Activated naive CD8-positive, alpha-beta T cell (primary cell): ENCODE data around the gene KCNJ14.

ENCODE experiments used
- H3K27ac Mint-ChIP-seq: one replicate; pipeline ENCODE4 v1.8.0; 2021; ENCODE audit warnings: mixed read lengths
- H3K27me3 Mint-ChIP-seq: one replicate; pipeline ENCODE4 v1.8.0; 2021; ENCODE audit warnings: mixed read lengths
- H3K36me3 Mint-ChIP-seq: one replicate; pipeline ENCODE4 v1.8.0; 2021; ENCODE audit warnings: mixed read lengths
- H3K4me1 Mint-ChIP-seq: one replicate; pipeline ENCODE4 v1.8.0; 2021; ENCODE audit warnings: low read depth, mixed read lengths
- H3K4me3 Mint-ChIP-seq: one replicate; pipeline ENCODE4 v1.8.0; 2021; ENCODE audit warnings: mild to moderate bottlenecking, mixed read lengths
- H3K9me3 Mint-ChIP-seq: one replicate; pipeline ENCODE4 v1.8.0; 2021; ENCODE audit warnings: low read depth, mixed read lengths

The KCNJ14 gene

DNA sequence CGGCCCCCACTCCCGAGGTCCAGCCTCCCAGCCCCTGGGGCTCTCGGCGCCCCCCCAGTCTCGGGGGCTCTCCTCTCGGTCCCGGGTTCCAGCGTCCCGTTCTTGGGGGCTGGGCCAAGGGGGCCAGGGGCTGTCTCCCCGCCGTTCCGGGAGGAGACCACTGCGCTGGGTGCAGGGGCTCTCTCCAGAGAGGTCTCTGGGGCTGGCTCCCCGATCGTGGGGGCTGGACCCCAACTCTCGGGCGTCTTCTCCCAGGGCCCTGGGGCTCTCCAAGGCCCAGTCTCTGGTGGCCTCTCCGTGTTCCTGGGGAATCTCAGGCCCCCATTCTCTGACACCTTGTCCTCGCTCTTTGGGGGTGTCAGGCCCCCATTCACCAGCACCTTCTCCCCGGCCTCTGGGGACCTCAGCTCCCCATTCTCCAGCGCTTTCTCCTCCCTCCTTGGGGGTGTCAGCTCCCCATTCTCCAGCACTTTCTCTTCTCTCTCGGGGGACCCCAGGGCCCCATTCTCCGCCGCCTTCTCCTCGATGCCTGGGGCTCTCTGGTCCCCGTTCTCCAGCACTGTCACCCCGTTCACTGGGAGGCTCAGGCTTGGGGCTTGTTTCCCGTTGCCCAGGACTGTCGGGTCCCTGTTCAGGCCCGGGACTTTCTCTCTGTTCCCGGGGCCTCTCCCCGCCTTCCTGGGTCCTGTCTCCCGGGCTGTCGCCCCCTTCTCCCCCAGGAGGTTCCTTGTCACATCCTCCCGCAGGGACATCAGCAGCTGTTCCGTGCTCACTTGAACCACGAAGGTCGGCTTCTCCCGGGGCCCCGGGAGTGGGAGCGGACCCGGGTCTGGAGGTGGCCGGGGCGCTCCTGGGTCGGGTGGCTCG lies 42.6 kb downstream of the KCNJ14 start:
- no peak overlapping the region for H3K4me3 Mint-ChIP-seq
- no peaks in the 10 kb centered on the region for H3K36me3 Mint-ChIP-seq
- peaks cover 20% of the 10 kb centered on the region for H3K4me1 Mint-ChIP-seq
- H3K9me3 Mint-ChIP-seq: no peaks in the 10 kb centered on the region
- H3K27ac Mint-ChIP-seq: no peak overlapping the region
- H3K27me3 Mint-ChIP-seq: peaks cover 2% of the 10 kb centered on the region

DNA sequence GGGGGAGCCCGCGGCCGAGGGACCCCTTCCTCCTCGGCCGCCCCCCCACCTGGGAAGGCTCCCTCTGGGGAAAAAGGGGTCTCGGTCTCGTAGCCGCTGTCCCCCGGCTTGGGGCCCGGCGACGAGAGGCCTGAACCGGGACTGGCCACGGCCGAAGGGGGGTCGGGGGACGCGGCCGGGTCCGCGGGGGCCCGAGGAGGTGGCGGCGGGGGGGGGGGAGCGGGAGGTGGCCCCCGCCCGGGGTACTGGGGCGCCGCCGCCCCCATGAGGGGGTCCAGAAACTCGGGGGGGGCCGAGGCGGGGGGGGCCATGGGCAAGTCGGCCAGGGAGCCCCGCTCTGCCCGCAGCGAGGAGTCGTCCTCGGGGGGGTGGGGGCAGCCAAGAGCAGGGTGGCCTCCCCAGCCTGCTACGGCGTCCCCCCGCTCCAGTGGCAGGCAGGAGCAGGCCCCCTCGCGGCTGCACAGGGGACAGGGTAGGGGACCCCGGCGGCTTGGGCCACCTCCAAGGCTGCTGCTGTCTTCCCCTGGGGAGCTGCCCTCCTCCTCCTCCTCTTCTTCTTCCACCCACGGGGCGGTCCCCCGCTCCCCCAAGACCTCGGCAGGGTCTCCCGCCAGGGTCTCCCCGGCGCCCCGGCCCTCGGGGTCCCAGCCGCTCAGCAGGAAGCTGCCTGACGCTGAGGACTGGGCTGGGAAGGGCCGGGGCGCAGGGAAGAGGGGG lies 43.4 kb downstream of the KCNJ14 start:
- no peaks in the 10 kb centered on the region for H3K36me3 Mint-ChIP-seq
- H3K4me3 Mint-ChIP-seq: no peak overlapping the region
- H3K27ac Mint-ChIP-seq: no peak overlapping the region
- H3K4me1 Mint-ChIP-seq: peaks cover 20% of the 10 kb centered on the region
- H3K9me3 Mint-ChIP-seq: no peaks in the 10 kb centered on the region
- H3K27me3 Mint-ChIP-seq: peaks cover 2% of the 10 kb centered on the region

DNA sequence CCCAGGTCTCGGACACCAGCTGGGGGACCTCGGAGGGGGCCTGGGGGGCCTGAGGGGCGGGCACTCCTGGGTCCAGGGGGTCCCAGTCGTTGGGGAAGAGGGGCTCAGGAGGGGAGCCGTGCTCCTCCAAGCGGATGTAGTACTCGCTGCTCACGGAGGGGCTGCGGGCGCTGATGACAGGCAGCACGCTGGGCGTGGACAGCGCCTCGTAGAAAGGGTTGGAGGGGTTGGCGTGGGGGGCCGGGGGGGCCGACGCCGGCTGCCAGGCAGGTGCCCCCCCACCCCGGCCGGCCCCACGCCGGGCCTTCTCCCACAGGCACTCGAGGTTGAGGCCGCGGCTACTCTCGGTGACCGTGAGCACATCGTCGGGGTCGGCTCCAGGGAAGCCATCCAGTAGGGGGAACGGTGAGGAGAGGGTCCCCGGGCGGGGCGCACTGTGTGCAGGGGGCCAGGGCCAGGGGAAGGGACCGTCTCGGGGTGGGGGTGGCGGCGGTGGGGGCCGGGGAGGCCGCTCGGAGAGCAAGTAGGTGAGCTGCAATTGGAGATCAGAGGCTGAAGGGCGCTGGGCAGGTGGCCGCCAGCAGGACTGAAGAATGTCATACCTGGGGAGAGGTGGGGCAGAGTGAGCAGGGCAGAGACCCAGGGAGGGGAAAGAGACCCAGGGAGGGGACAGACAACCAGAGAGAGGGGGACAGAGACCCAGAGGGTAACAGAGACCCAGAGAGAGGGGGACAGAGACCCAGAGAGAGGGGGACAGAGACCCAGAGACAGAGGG lies 44.1 kb downstream of the KCNJ14 start:
- H3K9me3 Mint-ChIP-seq: no peaks in the 10 kb centered on the region
- H3K36me3 Mint-ChIP-seq: no peaks in the 10 kb centered on the region
- H3K4me3 Mint-ChIP-seq: no peak overlapping the region
- H3K27ac Mint-ChIP-seq: no peak overlapping the region
- H3K4me1 Mint-ChIP-seq: peaks cover 16% of the 10 kb centered on the region
- H3K27me3 Mint-ChIP-seq: peaks cover 2% of the 10 kb centered on the region

DNA sequence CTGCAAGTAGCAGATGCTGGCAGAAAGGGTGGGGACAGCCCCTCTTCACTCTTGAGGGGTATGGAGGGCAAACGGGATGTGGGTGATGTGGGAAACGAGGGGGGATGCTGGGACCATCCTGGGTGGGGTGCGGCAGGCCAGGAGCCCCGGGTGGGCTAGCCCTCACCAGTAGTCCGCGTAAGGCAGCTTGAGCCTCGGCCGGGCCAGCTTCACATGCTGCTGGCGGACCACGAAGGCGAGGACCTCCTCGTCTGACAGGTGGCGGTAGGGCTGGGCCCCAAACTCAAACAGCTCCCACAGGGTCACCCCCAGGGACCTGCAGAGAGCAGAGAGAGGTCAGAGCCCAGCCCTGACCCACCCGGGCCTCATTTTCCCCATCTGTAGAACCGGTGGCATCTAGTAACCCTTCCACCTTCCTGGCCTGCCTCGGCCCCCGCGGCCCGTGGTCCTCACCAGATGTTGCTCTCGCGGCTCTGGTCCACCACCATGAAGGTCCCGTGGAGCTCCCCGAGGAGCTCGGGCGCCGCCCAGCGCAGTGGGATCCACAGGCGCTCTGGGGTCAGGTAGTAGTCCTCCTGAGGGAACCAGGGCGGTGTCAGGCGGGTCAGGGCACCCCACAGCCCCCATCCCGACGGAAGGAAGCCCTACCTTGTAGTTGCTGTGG lies 45.6 kb downstream of the KCNJ14 start:
- no peaks in the 10 kb centered on the region for H3K27me3 Mint-ChIP-seq
- no peaks in the 10 kb centered on the region for H3K9me3 Mint-ChIP-seq
- no peaks in the 10 kb centered on the region for H3K36me3 Mint-ChIP-seq
- no peak overlapping the region for H3K4me3 Mint-ChIP-seq
- H3K27ac Mint-ChIP-seq: no peak overlapping the region
- peaks cover 12% of the 10 kb centered on the region for H3K4me1 Mint-ChIP-seq

DNA sequence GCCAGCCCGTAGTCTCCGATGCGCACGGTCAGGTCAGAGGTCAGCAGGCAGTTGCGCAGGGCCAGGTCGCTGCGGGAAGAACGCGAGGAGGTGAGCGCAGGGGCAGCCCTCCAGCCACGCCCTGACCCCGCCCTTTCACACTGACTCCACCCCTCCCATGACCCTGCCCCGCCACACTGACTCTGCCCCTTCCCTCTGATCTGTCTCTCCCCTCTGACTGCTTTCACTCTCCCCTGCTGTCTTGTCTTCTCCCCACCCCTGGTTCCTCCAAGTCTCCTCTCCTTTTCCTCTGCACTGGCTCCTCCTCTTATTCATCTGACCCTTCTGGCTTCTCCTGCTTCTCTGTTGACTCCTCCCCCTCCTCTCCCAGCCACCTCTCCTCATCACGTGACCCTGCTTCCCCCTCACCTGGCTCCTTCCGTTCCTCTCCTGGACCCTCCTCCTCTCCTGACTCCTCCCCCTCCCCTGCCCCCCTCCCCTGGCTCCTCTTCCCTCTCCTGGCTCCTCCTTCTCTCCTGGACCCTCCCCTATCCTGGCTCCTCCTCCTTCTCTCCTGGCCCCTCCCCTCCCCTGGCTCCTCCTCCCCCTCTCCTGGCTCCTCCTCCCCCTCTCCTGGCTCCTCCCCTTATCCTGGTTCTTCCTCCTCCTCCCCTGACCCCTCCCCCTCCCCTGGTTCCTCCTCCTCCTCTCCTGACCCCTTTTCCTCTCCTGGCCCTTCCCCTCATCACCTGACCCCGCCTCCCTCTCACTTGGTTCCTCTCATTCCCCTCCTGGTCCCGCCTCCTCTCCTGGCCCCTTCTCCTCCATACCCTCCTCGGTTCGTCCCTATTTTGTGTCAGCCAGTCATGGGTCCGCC lies 46.3 kb downstream of the KCNJ14 start:
- no peaks in the 10 kb centered on the region for H3K36me3 Mint-ChIP-seq
- H3K27ac Mint-ChIP-seq: no peak overlapping the region

DNA sequence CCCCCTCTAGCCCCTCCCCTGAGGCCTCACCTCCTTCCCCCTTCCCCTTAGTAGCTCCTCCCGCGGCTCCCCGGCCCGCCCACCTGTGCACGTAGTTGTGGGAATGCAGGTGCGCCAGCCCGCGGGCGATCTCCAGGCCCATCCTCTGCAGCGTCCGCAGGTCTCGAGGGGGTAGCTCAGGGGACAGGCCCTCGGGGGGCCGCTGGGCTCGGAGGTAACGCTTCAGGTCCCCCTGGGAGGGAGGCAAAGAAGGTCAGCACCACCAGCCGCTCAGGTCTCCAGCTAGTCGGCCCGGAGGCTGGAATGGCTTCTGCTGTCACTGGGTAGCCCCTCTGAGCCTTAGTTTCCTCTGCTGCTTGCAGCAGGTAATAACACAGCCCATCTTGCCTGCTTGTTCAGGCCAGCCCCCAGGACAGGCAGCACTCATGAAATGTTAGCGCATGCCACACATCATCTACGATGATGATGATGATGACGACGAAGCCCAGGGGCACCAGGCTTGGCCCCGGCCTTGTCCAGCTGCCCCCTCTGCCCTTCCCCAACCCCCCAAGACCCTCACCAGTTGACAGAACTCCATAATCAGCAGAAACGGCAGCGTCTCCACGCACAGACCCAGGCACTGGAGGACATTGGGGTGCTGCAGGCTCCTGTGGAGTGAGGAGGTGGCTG lies 47.1 kb downstream of the KCNJ14 start:
- Mint-ChIP-seq H3K27ac (no peak overlapping the region), H3K4me3 (no peak overlapping the region), H3K9me3 (no peaks in the 10 kb centered on the region), H3K36me3 (no peaks in the 10 kb centered on the region), H3K27me3 (no peaks in the 10 kb centered on the region), H3K4me1 (peaks cover 12% of the 10 kb centered on the region)

More for the DNA sequence above, 46.3 kb downstream of the KCNJ14 start:
- no peaks in the 10 kb centered on the region for H3K27me3 Mint-ChIP-seq
- H3K4me1 Mint-ChIP-seq: peaks cover 12% of the 10 kb centered on the region
- no peaks in the 10 kb centered on the region for H3K9me3 Mint-ChIP-seq
- peak overlapping the region; percentile 56 for H3K4me3 Mint-ChIP-seq

DNA sequence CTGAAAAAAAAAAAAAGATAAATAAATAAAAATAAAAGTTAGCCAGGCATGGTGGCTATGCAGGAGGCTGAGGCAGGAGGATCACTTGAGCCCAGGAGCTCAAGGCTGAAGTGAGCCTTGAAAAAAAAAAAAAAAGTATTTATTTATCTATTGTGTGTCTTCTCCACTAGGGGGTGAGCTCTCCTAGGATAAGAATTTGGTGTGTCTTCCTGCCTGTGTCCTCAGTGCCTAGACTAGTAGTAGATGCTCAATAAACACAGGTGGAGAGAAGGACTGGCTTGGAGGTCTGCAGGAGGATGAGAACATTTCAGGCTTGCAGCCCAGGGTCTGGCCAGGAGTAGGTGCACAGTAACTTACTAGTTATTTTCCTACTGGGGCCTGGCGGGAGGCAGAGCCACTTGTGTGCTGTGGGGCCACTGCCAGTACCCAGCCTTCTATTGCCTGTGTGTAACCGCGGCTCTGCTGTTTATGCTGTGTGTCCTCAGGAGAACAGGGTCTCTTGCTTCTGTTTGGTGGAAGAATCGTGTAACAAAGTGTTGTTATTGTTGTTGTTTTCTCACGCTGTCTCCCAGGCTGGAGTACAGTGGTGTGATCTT lies 50.9 kb downstream of the KCNJ14 start:
- Mint-ChIP-seq H3K27ac (no peak overlapping the region), H3K9me3 (no peaks in the 10 kb centered on the region), H3K36me3 (no peaks in the 10 kb centered on the region), H3K27me3 (no peaks in the 10 kb centered on the region), H3K4me1 (peaks cover 16% of the 10 kb centered on the region), H3K4me3 (no peak overlapping the region)

DNA sequence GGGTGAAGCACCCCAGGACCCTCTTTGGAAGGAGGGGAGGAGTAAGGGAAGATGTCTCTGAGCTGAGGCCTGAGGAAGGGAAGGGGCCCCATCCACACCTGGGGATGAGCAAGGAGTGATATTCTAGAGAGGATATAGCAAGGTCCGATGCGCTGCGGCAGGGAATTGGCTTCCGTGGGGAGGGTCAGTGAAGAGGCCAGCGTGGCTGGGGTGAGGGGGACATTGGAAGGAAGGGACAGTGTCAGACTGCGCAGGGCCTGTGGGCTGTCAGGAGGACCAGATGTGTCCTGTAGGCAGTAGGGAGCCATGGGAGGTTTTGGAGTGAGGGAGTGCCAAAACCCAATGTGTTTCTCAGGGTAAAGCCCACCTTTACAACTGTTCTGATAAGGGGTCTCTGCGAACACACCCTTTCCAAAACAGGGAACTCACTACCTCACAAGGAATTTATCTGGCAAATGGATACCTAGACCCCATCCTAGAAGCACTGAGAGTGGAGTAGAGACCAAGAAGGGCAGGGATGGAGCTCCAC lies 52.6 kb downstream of the KCNJ14 start:
- Mint-ChIP-seq H3K27me3 (no peaks in the 10 kb centered on the region), H3K4me3 (no peak overlapping the region), H3K36me3 (no peaks in the 10 kb centered on the region), H3K9me3 (no peaks in the 10 kb centered on the region), H3K27ac (no peak overlapping the region), H3K4me1 (peaks cover 10% of the 10 kb centered on the region)

DNA sequence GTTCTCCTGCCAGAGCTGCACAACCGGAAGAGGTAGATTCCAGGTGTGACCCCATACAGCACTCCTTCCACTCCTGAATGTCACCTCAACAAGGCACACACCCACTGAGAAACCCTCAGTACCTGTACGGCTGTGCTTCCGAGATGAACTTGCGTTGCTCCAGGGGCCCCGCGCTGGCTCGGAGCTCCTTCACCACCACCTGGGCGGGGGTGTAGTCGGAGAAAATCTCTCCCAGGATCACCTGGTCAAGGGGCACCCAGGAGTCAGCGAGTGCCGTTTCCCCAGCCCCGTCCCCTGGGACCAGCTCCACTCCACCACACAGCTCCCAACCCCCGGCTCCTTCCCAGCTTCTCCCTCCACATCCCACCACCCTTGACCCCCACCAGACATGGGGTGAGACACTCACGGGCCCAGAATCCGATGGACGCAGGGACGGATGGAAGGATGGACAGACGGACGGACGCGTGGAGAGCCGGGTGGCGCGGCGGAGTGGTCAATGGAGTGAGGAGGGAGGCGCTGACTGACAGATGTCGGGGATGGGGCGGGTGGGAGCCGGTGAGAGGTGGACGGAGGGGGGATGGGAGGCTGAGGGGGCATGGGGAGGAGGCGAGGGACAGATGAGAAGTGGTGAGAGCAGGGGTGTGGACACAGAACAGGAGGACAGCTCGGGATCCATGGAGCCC lies 53.5 kb downstream of the KCNJ14 start:
- Mint-ChIP-seq H3K36me3 (no peaks in the 10 kb centered on the region), H3K9me3 (no peaks in the 10 kb centered on the region), H3K27me3 (no peaks in the 10 kb centered on the region), H3K4me3 (no peak overlapping the region), H3K4me1 (peaks cover 8% of the 10 kb centered on the region), H3K27ac (no peak overlapping the region)

DNA sequence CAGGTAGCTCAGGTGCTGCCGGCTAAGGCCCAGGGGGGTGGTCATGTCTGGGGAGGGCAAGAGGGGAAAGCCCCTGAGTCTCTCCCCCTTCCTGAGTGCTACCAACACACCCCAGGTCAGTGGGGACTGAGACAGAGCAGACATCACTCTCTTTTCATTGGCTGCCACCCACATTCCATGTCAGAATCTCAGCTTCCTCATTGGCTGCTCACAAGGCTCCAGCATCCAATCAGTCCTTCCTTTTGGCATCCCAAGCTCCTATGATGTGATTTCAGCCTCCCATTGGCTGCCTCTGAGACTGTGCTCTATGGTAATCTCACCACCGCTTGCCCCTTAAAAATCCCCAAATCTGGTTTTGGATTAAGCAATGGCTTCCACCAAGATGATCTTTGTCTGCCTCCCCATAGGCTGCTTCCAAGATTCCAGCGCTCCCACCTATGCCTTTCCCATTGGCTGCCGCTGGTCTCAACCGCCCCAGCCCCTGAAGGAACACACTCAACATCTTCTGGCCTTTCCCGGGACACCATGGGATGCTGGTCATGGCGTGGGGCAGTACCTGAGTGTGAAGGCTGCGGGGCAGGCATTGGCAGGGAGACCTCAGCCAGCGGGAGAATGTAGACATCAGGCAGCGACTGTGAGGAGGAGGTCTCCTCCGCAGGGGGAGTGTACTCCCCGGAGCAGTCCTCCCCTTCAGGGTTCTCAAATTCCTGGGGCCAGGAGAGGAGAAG lies 54.3 kb downstream of the KCNJ14 start:
- H3K4me1 Mint-ChIP-seq: peaks cover 8% of the 10 kb centered on the region

DNA sequence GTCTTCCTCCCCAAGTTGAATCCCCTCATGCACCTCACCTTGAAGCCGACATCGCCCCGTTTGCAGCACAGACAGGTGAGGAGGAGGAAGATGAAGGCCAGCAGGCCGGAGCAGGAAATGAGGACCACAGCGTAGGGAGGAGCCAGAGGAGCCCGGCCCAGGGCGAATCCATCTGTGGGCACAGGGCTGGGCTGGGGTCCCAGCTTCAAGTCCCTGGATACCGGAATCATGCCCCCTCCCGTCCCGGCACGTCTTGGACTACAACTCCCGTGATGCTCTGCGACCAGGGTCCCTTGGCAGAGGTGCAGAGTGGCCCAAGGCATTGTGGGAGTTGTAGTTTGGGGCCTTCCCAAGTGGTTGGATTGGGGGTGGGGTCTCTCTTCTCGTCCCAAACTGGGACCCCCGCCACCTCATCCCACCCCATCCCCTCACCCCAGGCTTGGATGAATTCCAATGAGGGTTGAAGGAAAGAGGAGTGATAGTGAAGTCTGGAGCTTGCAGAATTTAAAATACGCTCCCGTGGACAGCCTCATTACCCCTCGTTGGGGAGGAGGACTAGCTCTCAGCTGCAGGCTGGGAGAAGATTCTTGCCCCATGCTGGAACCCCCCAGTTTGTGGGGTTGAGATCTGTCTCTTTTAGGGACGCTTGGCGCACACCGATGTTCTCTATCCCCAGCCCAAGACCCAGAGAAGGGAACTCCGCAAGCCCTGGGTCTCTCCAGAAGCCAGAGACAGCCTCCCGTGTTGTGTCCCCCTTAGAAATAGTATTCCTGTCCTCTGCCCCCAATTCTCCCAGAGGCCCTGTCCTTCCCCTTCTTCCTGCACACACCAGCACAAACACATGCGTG lies 55.3 kb downstream of the KCNJ14 start:
- Mint-ChIP-seq H3K36me3 (no peaks in the 10 kb centered on the region), H3K9me3 (no peaks in the 10 kb centered on the region), H3K27me3 (no peaks in the 10 kb centered on the region), H3K27ac (peak overlapping the region; percentile 58), H3K4me1 (peaks cover 8% of the 10 kb centered on the region), H3K4me3 (peak overlapping the region; percentile 88)

More for the DNA sequence above, 54.3 kb downstream of the KCNJ14 start:
- Mint-ChIP-seq H3K9me3 (no peaks in the 10 kb centered on the region), H3K27me3 (no peaks in the 10 kb centered on the region), H3K27ac (no peak overlapping the region), H3K4me3 (no peak overlapping the region), H3K36me3 (no peaks in the 10 kb centered on the region)
